Measurements from ENCODE around the gene REP15. TPM values are rescaled to one million over a fixed set of nuclear protein-coding genes. Genes with fewer than 3 reads are reported as not detected.

REP15 gene
- polyA plus RNA-seq, 1 donor (not counting 4 experiments of a cell fraction or from before 2014, with no cell fraction given) = 1.8 TPM

GRCh38 chr12:27672643-27673042, 23.6 kb upstream of the REP15 start:
- Histone ChIP-seq H3K36me3 (ENCODE audit: control insufficient read depth in 2 of 2, extremely low read depth in 1 of 2, insufficient read depth in 2 of 2, low read length in 2 of 2) (peaks cover 23 to 28% of the 10 kb centered on the region in 2 experiments), H3K9me3 (ENCODE audit: control insufficient read depth, low read depth, low read length) (no peaks in the 10 kb centered on the region), H3K9ac (ENCODE audit: control insufficient read depth, extremely low read depth, insufficient read depth, low read length) (no peak overlapping the region), H3K4me2 (ENCODE audit: control insufficient read depth, extremely low read depth, insufficient read depth, low read depth, low read length) (no peak overlapping the region), H3K27ac (ENCODE audit: control insufficient read depth, insufficient read depth, low read length) (no peak overlapping the region), H3K27me3 (ENCODE audit: control insufficient read depth, extremely low read depth, insufficient read depth, low read length) (no peaks in the 10 kb centered on the region), H3K4me3 (ENCODE audit: control insufficient read depth in 2 of 3, extremely low read depth in 1 of 3, insufficient read depth in 2 of 3, low read depth in 1 of 3, low read length in 3 of 3) (no peak overlapping the region), H3K79me2 (ENCODE audit: control insufficient read depth, insufficient read depth, low read length) (no peaks in the 10 kb centered on the region), H3K9me1 (ENCODE audit: control insufficient read depth, extremely low read depth, insufficient read depth, low read length) (no peaks in the 10 kb centered on the region), H3K4me1 (ENCODE audit: control insufficient read depth, extremely low read depth, insufficient read depth, low read length) (no peaks in the 10 kb centered on the region), H2AFZ (ENCODE audit: control insufficient read depth, low read length) (no peak overlapping the region), H4K20me1 (ENCODE audit: control insufficient read depth, extremely low read depth, insufficient read depth, low read length) (no peaks in the 10 kb centered on the region)
- dilution Hi-C loops (cut with MboI; ENCODE audit: extremely low pct_ligation_motif_present, low sequenced_read_pairs) = no loop called here
- TF ChIP-seq EZH2 (IDR thresholded peaks at IDR 0.05; ENCODE audit: low read length) = no peak
- no peak for TF ChIP-seq CTCF (optimal IDR thresholded peaks at IDR 0.05 in 1 of 3, IDR thresholded peaks at IDR 0.05 in 1 of 3, conservative IDR thresholded peaks at IDR 0.05 in 1 of 3; ENCODE audit: extremely low read depth in 1 of 3, insufficient read depth in 2 of 3, low read length in 3 of 3)
- DNase-seq (ENCODE audit: low read depth, low spot score) = no peak
- no peak for FAIRE-seq

GRCh38 chr12:27673101-27673718, 23.0 kb upstream of the REP15 start:
- H2AFZ ChIP-seq (ENCODE audit: control insufficient read depth, low read length) = no peak overlapping the region
- FAIRE-seq = no peak
- DNase-seq (ENCODE audit: low read depth, low spot score) = no peak
- TF ChIP-seq EZH2 (IDR thresholded peaks at IDR 0.05; ENCODE audit: low read length) (no peak), CTCF (optimal IDR thresholded peaks at IDR 0.05 in 1 of 3, IDR thresholded peaks at IDR 0.05 in 1 of 3, conservative IDR thresholded peaks at IDR 0.05 in 1 of 3; ENCODE audit: extremely low read depth in 1 of 3, insufficient read depth in 2 of 3, low read length in 3 of 3) (no peak)
- no peak overlapping the region for H3K4me3 ChIP-seq (ENCODE audit: control insufficient read depth in 2 of 3, extremely low read depth in 1 of 3, insufficient read depth in 2 of 3, low read depth in 1 of 3, low read length in 3 of 3)
- H4K20me1 ChIP-seq (ENCODE audit: control insufficient read depth, extremely low read depth, insufficient read depth, low read length) = no peaks in the 10 kb centered on the region
- H3K27me3 ChIP-seq (ENCODE audit: control insufficient read depth, extremely low read depth, insufficient read depth, low read length) = no peaks in the 10 kb centered on the region
- H3K9me3 ChIP-seq (ENCODE audit: control insufficient read depth, low read depth, low read length) = no peaks in the 10 kb centered on the region
- no peaks in the 10 kb centered on the region for H3K79me2 ChIP-seq (ENCODE audit: control insufficient read depth, insufficient read depth, low read length)
- no peaks in the 10 kb centered on the region for H3K9me1 ChIP-seq (ENCODE audit: control insufficient read depth, extremely low read depth, insufficient read depth, low read length)
- H3K9ac ChIP-seq (ENCODE audit: control insufficient read depth, extremely low read depth, insufficient read depth, low read length) = no peak overlapping the region
- no peak overlapping the region for H3K4me2 ChIP-seq (ENCODE audit: control insufficient read depth, extremely low read depth, insufficient read depth, low read depth, low read length)
- H3K27ac ChIP-seq (ENCODE audit: control insufficient read depth, insufficient read depth, low read length) = no peak overlapping the region
- dilution Hi-C loops (cut with MboI; ENCODE audit: extremely low pct_ligation_motif_present, low sequenced_read_pairs) = no loop called here
- peaks cover 19 to 26% of the 10 kb centered on the region in 2 experiments for H3K36me3 ChIP-seq (ENCODE audit: control insufficient read depth in 2 of 2, extremely low read depth in 1 of 2, insufficient read depth in 2 of 2, low read length in 2 of 2)
- no peaks in the 10 kb centered on the region for H3K4me1 ChIP-seq (ENCODE audit: control insufficient read depth, extremely low read depth, insufficient read depth, low read length)
